ENCODE data around the gene LRPPRC. TPM values are rescaled to one million over a fixed set of nuclear protein-coding genes. Genes with fewer than 3 reads are reported as not detected.

The LRPPRC gene
- total and polyA plus RNA-seq, 2 experiments from 2014 or later = 163 to 200 TPM

DNA sequence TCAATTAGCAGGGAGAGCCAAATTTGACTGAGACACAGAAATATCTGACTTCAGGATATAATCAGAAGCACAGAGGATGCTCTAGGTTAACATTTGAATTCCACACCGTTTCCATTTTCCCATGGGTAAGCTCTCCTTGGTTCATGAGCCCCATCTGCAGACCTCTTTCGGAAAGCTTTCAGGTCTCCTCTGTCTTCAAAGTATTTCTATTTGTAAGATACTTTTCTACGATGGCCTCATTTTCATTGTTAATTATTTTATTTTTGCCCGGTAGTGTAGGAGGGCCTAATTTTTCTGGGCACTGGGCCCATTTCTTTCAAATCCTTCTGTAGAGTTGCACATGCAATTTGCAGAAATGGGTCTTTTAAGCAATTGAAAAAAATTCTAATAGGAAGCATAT lies 53.8 kb downstream of the LRPPRC start:
- no peaks in the 10 kb centered on the region for H3K27me3 Mint-ChIP-seq (ENCODE audit: insufficient read depth, low read depth, poor library complexity)
- no peaks in the 10 kb centered on the region for H3K27me3 ChIP-seq (ENCODE audit: insufficient read depth)
- H3K9me3 Mint-ChIP-seq = no peaks in the 10 kb centered on the region
- H3K4me1 Mint-ChIP-seq = peaks cover 66% of the 10 kb centered on the region
- H3K79me2 ChIP-seq (replicated peaks; ENCODE audit: insufficient read depth) = peaks cover 61% of the 10 kb centered on the region
- H3K4me3 Mint-ChIP-seq = no peak overlapping the region
- H3K4me1 ChIP-seq (ENCODE audit: insufficient read depth) = peaks cover 40% of the 10 kb centered on the region
- no peak overlapping the region for H3K4me3 ChIP-seq
- H3K4me2 ChIP-seq = no peak overlapping the region
- H3K27ac ChIP-seq (ENCODE audit: low read depth) = no peak overlapping the region
- H3F3A ChIP-seq (replicated peaks; ENCODE audit: low read depth) = no peaks in the 10 kb centered on the region
- DNase-seq (ENCODE audit: low spot score) (peak; percentile 21), ATAC-seq (no peak; the same call in 2 of the 3 replicates)
- peaks cover 69% of the 10 kb centered on the region for H3K36me3 Mint-ChIP-seq (ENCODE audit: low read depth)
- peak overlapping the region; percentile 97 for H3K27ac Mint-ChIP-seq
- 0 out of 2 replicates have a peak, but pooled peaks cover 4% of the 10 kb centered on the region for H4K20me1 ChIP-seq (replicated peaks; ENCODE audit: insufficient read depth)
- H3K9me2 ChIP-seq (ENCODE audit: insufficient read depth) = no peaks in the 10 kb centered on the region
- no peak overlapping the region for H2AFZ ChIP-seq
- TF ChIP-seq, protein P1, sequence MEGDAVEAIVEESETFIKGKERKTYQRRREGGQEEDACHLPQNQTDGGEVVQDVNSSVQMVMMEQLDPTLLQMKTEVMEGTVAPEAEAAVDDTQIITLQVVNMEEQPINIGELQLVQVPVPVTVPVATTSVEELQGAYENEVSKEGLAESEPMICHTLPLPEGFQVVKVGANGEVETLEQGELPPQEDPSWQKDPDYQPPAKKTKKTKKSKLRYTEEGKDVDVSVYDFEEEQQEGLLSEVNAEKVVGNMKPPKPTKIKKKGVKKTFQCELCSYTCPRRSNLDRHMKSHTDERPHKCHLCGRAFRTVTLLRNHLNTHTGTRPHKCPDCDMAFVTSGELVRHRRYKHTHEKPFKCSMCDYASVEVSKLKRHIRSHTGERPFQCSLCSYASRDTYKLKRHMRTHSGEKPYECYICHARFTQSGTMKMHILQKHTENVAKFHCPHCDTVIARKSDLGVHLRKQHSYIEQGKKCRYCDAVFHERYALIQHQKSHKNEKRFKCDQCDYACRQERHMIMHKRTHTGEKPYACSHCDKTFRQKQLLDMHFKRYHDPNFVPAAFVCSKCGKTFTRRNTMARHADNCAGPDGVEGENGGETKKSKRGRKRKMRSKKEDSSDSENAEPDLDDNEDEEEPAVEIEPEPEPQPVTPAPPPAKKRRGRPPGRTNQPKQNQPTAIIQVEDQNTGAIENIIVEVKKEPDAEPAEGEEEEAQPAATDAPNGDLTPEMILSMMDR (conservative IDR thresholded peaks at IDR 0.05; ENCODE audit: low read depth in 2 of 2) = 0 out of 4 replicates have a peak, but pooled peaks of 1 of the 2 experiments have one; percentile 7
- no peak for TF ChIP-seq NANOG (IDR thresholded peaks at IDR 0.05; ENCODE audit: borderline replicate concordance)
- H3K36me3 ChIP-seq (ENCODE audit: insufficient read depth) = peaks cover 15% of the 10 kb centered on the region; the same call in 1 of the 2 replicates

DNA sequence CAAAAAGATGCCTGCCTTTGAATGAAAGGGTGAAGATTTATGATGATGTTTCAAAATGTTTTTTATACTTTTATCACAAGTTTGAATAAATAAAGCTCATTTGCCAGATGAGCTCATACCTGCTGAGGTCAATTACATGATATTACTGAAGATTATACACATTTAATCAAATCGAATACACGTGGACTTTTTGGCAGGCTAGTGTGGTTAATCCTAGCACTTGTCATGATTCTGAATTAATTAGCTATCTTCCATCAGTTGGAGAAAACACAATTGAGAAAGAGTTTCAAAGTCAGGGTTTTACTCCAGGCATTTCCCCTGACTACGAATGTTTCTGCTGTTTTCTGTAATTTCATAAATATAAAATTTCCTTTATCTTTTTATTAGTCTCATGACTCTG lies 54.4 kb downstream of the LRPPRC start:
- H3K27me3 Mint-ChIP-seq (ENCODE audit: insufficient read depth, low read depth, poor library complexity) = no peaks in the 10 kb centered on the region
- H3K9me2 ChIP-seq (ENCODE audit: insufficient read depth) = no peaks in the 10 kb centered on the region
- DNase-seq (ENCODE audit: low spot score) (no peak), ATAC-seq (no peak)
- no peak overlapping the region for H2AFZ ChIP-seq
- no peak overlapping the region for H3K4me3 ChIP-seq
- no peaks in the 10 kb centered on the region for H3K27me3 ChIP-seq (ENCODE audit: insufficient read depth)
- 0 out of 2 replicates have a peak overlapping the region, but pooled peaks have one; percentile 8 for H3K27ac ChIP-seq (ENCODE audit: low read depth)
- peaks cover 62% of the 10 kb centered on the region for H3K79me2 ChIP-seq (replicated peaks; ENCODE audit: insufficient read depth)
- H3K27ac Mint-ChIP-seq = peak overlapping the region; percentile 19; the same call in 1 of the 2 replicates
- TF ChIP-seq NANOG (IDR thresholded peaks at IDR 0.05; ENCODE audit: borderline replicate concordance) = no peak
- no peak for TF ChIP-seq EZH2 (IDR thresholded peaks at IDR 0.05; ENCODE audit: low read depth, unreplicated experiment)
- TF ChIP-seq CREB1 (CRISPR knock-in tag; IDR thresholded peaks at IDR 0.05; ENCODE audit: low read depth) = no peak
- TF ChIP-seq, protein P2, sequence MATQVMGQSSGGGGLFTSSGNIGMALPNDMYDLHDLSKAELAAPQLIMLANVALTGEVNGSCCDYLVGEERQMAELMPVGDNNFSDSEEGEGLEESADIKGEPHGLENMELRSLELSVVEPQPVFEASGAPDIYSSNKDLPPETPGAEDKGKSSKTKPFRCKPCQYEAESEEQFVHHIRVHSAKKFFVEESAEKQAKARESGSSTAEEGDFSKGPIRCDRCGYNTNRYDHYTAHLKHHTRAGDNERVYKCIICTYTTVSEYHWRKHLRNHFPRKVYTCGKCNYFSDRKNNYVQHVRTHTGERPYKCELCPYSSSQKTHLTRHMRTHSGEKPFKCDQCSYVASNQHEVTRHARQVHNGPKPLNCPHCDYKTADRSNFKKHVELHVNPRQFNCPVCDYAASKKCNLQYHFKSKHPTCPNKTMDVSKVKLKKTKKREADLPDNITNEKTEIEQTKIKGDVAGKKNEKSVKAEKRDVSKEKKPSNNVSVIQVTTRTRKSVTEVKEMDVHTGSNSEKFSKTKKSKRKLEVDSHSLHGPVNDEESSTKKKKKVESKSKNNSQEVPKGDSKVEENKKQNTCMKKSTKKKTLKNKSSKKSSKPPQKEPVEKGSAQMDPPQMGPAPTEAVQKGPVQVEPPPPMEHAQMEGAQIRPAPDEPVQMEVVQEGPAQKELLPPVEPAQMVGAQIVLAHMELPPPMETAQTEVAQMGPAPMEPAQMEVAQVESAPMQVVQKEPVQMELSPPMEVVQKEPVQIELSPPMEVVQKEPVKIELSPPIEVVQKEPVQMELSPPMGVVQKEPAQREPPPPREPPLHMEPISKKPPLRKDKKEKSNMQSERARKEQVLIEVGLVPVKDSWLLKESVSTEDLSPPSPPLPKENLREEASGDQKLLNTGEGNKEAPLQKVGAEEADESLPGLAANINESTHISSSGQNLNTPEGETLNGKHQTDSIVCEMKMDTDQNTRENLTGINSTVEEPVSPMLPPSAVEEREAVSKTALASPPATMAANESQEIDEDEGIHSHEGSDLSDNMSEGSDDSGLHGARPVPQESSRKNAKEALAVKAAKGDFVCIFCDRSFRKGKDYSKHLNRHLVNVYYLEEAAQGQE (IDR thresholded peaks at IDR 0.05; ENCODE audit: unreplicated experiment) = no peak
- TF ChIP-seq JUNB (IDR thresholded peaks at IDR 0.05; ENCODE audit: unreplicated experiment) = no peak
- H3F3A ChIP-seq (replicated peaks; ENCODE audit: low read depth) = no peaks in the 10 kb centered on the region
- H3K36me3 Mint-ChIP-seq (ENCODE audit: low read depth) = peaks cover 63% of the 10 kb centered on the region
- H4K20me1 ChIP-seq (replicated peaks; ENCODE audit: insufficient read depth) = 0 out of 2 replicates have a peak, but pooled peaks cover 4% of the 10 kb centered on the region
- H3K4me1 ChIP-seq (ENCODE audit: insufficient read depth) = peaks cover 34% of the 10 kb centered on the region
- H3K4me3 Mint-ChIP-seq = no peak overlapping the region
- no peak overlapping the region for H3K4me2 ChIP-seq
- no peaks in the 10 kb centered on the region for H3K9me3 Mint-ChIP-seq
- peaks cover 67% of the 10 kb centered on the region for H3K4me1 Mint-ChIP-seq
- peaks cover 9% of the 10 kb centered on the region; the same call in 1 of the 2 replicates for H3K36me3 ChIP-seq (ENCODE audit: insufficient read depth)
